ENCODE results near the gene CAVIN3.
A peak's percentile ranks its signal among the peaks of the same experiment; 100 is the strongest.
"Not testable (repeated sequence)": the region's sequence is repeated elsewhere in the genome, so short reads cannot be mapped to it uniquely, and the experiment has no call there.

The CAVIN3 gene

DNA sequence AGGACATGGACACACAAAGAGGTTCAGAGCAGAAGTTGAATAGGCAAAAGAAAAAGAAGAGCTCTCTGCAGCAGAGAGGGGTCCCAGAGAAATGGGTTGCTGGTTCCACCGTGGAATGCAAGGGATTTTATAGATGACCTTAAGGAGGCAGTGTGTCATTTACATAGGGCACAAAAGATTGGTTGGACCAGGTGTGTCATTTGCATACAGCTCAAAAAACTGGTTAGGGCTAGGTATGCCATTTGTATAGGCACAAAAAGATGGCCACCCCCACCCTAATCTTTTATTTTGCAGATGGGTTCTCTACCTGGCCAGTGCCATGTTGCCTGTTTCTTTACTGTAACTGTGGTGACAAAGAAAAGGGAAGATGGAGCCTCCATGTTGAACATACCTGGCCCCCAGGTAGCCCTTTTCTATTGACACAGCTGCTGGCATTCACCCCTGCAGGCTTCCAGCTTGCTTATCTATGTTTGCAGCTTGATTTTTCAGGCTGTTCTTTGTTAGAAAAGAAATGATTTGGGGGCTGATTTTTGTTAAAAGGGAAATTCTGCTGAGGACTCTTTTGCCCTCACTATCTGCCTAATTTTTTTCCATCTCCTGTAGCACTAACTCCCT, 3.1 kb upstream of the CAVIN3 start:
- no peak for DNase-seq (ENCODE audit: low spot score)

DNA sequence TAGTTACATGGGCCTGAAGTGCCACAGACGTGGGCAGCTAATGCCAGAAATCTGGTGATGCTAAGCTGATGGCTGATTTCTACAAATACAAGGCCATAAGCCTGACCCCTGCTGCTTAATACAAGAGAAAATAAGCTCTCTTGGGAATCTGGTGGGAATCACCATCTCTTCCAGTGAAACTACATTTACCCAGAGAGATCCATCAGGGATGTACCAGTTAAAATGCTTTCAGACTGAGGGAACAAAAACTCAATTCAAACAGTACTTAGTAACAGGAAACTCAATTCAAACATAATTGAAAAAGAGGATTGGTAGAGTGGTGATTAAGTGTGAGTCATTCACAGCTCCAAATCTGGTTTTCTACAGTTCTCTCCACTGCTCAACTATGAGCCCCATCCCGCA, 1.7 kb upstream of the CAVIN3 start:
- DNase-seq (ENCODE audit: low spot score), result no peak

DNA sequence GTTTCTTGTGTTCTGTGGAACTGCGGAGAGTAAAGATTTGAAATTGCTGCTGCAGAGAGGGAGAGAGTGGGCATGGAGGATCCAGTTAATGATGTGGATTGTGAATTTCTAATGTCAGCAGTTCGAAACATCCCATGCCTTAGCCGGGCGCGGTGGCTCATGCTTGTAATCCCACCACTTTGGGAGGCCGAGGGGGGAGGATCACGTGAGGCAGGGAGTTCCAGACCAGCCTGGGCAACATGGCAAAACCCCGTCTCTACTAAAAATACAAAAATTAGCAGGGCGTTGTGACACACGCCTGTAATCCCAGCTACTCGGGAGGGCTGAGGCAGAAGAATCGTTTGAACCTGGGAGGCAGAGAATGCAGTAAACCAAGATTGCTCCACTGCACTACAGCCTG, 1.1 kb upstream of the CAVIN3 start:
- no peak for DNase-seq (ENCODE audit: low spot score)

DNA sequence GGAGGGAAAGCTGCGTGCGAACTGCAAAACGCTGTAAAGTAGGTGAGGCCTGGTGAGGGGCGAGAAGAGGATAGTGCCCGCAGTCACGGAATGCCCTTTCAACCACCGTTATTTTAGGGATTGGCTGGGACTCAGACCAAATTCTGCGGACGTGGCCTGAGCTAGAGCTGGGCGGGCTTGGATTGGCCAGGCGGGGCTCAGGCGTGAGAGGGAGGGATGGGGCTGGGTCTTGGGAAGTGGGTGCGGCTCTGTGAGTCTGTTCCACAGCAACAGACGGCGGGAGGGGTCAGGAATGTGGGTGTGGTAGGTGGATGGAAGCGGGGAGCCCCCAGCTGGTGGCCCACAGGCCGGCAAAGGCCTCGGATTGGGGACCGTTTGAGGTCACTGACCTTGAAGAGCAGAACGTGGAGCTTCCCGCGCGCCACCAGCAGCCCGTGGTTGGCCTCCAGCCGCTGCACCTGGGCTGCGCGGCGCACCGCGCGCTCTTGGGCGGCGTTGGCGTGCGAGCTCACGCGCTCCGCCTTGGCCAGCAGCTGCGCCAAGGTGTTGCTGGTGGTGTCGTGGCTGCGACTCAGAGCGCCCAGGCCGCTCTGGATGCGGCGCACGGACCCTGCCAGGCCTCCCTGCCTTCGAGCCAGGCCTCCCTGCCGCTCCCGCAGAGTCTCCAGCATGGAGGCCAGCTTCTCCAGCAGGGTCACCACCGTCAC, 444 bp downstream of the CAVIN3 start:
- no peak for DNase-seq (ENCODE audit: low spot score)

DNA sequence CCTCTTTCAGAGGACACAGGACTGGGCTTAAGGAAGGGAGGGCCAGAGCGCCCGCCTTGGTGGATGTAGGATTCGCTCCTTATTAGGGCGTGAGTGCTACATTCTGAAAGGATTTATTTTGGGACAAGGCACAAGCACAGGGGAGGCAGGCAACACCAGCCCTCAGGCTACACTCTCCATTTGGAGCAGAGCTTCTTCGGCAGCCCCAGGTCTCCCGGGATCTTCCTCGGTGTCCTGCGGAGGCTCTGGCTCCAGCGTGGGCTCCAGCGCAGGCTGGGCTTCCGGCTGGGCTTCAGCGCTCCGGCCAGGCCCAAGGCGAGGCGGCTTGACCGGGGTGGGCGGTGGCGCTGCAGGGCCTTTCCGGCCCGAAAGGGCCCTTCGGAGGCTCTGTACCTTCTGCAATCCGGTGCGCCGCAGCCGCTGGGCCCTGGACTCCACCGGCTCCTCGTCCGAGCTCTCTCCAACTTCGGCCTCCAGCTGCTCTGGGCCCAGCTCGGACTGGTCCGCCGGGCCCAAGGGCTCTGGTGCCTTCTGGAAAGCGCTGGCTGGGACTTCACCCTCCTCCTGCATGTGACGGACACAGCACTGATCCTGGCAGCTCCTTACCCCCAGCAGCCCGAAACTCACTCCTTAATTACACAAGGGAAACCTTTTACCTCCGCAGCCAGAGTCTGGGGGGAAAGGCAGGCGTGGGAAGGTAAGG, 1.1 kb downstream of the CAVIN3 start:
- DNase-seq (ENCODE audit: low spot score), result no peak

GRCh38 chr11:6318204-6318603, 2.1 kb downstream of the CAVIN3 start:
- no peak for DNase-seq (ENCODE audit: low spot score)

GRCh38 chr11:6315811-6316425, 4.4 kb downstream of the CAVIN3 start:
- peak; percentile 38 for DNase-seq (ENCODE audit: low spot score)

GRCh38 chr11:6312106-6312505, 8.2 kb downstream of the CAVIN3 start:
- DNase-seq (ENCODE audit: low spot score), result no peak

DNA sequence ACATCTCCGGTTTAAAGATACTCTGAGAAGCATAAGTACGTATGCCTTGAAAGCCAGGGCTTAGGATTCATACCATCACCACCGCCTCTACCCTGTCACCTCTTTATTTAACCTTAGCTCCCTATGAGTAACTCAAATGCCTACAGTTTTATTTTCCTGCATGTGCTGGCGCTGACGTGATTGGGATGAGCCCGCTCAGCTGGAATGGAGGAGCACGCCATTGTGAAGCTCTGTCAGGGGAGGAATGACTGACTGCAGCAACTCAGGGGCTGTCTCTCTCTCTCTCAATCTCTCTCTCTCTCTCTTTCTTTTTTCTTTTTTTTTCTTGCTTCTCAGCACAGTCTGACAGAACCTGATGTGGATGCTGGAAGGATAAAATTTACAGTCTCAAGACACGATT, 12.4 kb downstream of the CAVIN3 start:
- no peak for DNase-seq (ENCODE audit: low spot score)

GRCh38 chr11:6305297-6305696, 15.0 kb downstream of the CAVIN3 start:
- no peak for DNase-seq (ENCODE audit: low spot score)

- DNase-seq (ENCODE audit: low spot score), result no peak
These were observed 16.6 kb downstream of the CAVIN3 start for GRCh38 chr11:6303661-6304060.

- DNase-seq (ENCODE audit: low spot score), result no peak
These were observed 19.2 kb downstream of the CAVIN3 start for GRCh38 chr11:6301096-6301495.

- DNase-seq (ENCODE audit: low spot score), result no peak
These were observed 20.0 kb downstream of the CAVIN3 start for GRCh38 chr11:6300325-6300724.

GRCh38 chr11:6298605-6299004, 21.7 kb downstream of the CAVIN3 start:
- peak; percentile 26 for DNase-seq (ENCODE audit: low spot score)

DNA sequence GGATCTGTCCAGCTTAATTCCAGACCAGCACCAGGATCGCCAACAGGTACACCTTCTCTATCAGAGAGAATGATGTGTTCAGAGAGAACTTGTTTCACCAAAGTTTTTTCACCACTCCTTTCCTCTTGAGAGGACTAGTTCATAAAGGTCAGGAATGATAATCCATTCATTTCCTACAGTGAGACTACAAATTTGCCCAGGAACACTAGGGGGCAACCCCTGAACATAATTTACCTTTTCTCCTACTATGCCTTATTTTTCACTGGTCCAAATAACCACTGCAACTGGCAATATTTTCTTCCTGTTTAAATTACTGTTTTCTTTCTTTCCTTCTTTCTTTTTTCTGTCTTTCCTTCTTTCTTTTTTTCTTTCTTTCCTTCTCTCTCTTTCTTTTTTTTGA, 22.5 kb downstream of the CAVIN3 start:
- no peak for DNase-seq (ENCODE audit: low spot score)

GRCh38 chr11:6285019-6285418, 35.3 kb downstream of the CAVIN3 start:
- no peak for DNase-seq (ENCODE audit: low spot score)

- no peak for DNase-seq (ENCODE audit: low spot score)
These were observed 36.1 kb downstream of the CAVIN3 start for GRCh38 chr11:6284250-6284649.

- DNase-seq (ENCODE audit: low spot score), result no peak
These were observed 36.8 kb downstream of the CAVIN3 start for GRCh38 chr11:6283453-6284023.

GRCh38 chr11:6280809-6281208, 39.5 kb downstream of the CAVIN3 start:
- DNase-seq (ENCODE audit: low spot score), result not testable (repeated sequence)

DNA sequence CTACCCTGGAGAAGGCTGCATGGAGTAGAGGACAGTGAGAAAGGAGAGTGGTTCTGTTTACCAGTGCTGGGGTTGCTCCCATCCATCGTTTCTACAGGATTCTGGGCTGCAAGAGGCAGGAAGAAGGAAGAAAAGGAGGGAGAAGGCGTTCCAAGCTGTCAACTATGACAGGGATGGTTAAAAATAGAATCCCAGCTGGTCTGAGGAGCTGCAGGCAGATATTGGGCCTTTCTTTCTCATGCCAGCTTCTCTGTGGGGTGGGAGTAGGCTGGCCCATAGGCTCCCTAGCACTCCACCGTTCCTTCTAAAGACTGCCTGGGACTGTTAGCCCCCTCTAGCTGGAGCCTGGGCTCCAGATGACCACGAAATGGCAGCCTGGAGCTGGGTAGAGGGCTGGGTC, 47.1 kb downstream of the CAVIN3 start:
- DNase-seq (ENCODE audit: low spot score), result no peak

- DNase-seq (ENCODE audit: low spot score), result no peak
These were observed 48.7 kb downstream of the CAVIN3 start for GRCh38 chr11:6271598-6271997.

DNA sequence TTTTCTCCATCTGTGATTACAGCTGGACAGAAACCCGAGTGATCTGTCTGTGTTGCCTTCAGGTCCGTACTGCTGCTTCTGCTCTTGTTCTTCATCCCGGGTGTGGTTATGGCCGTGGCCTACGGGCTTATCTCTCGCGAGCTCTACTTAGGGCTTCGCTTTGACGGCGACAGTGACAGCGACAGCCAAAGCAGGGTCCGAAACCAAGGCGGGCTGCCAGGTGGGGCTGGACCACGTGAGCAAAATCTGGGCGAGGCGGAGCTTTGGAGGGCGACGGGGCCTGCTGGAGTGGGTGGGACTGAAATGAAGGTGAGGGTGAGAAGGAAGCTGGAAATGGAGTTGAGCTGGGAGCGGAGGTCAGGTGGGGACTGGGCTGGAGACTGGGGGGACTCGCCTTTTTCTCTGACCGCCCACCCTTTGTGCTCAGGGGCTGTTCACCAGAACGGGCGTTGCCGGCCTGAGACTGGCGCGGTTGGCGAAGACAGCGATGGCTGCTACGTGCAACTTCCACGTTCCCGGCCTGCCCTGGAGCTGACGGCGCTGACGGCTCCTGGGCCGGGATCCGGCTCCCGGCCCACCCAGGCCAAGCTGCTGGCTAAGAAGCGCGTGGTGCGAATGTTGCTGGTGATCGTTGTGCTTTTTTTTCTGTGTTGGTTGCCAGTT, 49.6 kb downstream of the CAVIN3 start:
- DNase-seq (ENCODE audit: low spot score), result no peak

All from hematopoietic multipotent progenitor cell treated with erythropoietin and hydrocortisone succinate and interleukin-3 and kit ligand, for 17 days (in vitro differentiated cells).